Neural cell (in vitro differentiated cells): ENCODE measurements around the gene BFSP2. TPM values are rescaled to one million over a fixed set of nuclear protein-coding genes. Genes with fewer than 3 reads are reported as not detected.

Source experiments
- H2AFZ ChIP-seq: fragments of 200-600, 300-800 bp; sonication (generic), shearing (Covaris generic); 2 replicates; pipeline ENCODE4 v1.6.0; 2014; ENCODE audit warnings: low read depth, mild to moderate bottlenecking, antibody characterized with exemption, low read length, moderate library complexity
- H3F3A ChIP-seq: fragments of 200-600 bp; shearing (Covaris generic); 2 replicates; pipeline ENCODE4 v1.6.1; 2016; ENCODE audit warnings: mild to moderate bottlenecking, moderate library complexity, mixed read lengths, antibody characterized with exemption, low read length; ENCODE audit not compliant: insufficient read depth, poor library complexity, severe bottlenecking
- H3K27ac ChIP-seq: fragments of 200-600, 300-800 bp; sonication (generic), shearing (Covaris generic); 2 replicates; pipeline ENCODE4 v1.5.1; 2014; ENCODE audit warnings: mild to moderate bottlenecking, low read length, moderate library complexity
- H3K27me3 ChIP-seq: fragments of 300-800, 200-600 bp; sonication (generic), shearing (Covaris generic); 2 replicates; pipeline ENCODE4 v1.6.0; 2014; ENCODE audit warnings: mild to moderate bottlenecking, low read depth, low read length, moderate library complexity; ENCODE audit not compliant: insufficient read depth
- H3K36me3 ChIP-seq: fragments of 300-800, 200-600 bp; sonication (generic), shearing (Covaris generic); 2 replicates; pipeline ENCODE4 v1.5.1; 2014; ENCODE audit warnings: mild to moderate bottlenecking, antibody characterized with exemption, low read length, moderate library complexity; ENCODE audit not compliant: insufficient read depth
- H3K4me2 ChIP-seq: fragments of 300-800, 200-600 bp; sonication (generic), shearing (Covaris generic); 2 replicates; pipeline ENCODE4 v1.6.0; 2014; ENCODE audit warnings: mild to moderate bottlenecking, low read length
- H3K4me3 ChIP-seq: fragments of 300-800, 200-600 bp; sonication (generic), shearing (Covaris generic); 2 replicates; pipeline ENCODE4 v1.5.1; 2014; ENCODE audit warnings: mild to moderate bottlenecking, low read length, moderate library complexity
- H3K79me2 ChIP-seq: fragments of 200-600 bp; shearing (Covaris generic); replicated peaks from 2 replicates; pipeline ENCODE4 v1.6.0; 2014; ENCODE audit warnings: mild to moderate bottlenecking, low read length, moderate library complexity; ENCODE audit not compliant: insufficient read depth
- H3K9ac ChIP-seq: fragments of 300-800, 200-600 bp; sonication (generic), shearing (Covaris generic); 2 replicates; pipeline ENCODE4 v1.6.1; 2016; ENCODE audit warnings: mild to moderate bottlenecking, low read length, mixed read lengths
- H3K9me2 ChIP-seq: fragments of 200-600 bp; shearing (Covaris generic); 2 replicates; pipeline ENCODE4 v1.6.1; 2016; ENCODE audit warnings: mild to moderate bottlenecking, low read length, mixed read lengths; ENCODE audit not compliant: insufficient read depth
- H3K9me3 ChIP-seq: fragments of 200-600, 300-800 bp; sonication (generic), shearing (Covaris generic); 2 replicates; pipeline ENCODE4 v1.6.1; 2016; ENCODE audit warnings: mild to moderate bottlenecking, mixed run types, low read length, moderate library complexity, mixed read lengths
- H4K20me1 ChIP-seq: fragments of 200-600 bp; shearing (Covaris generic); 2 replicates; pipeline ENCODE4 v1.6.1; 2016; ENCODE audit warnings: mild to moderate bottlenecking, mixed run types; ENCODE audit not compliant: insufficient read depth
- EP300 ChIP-seq: fragments of 450-650 bp; conservative IDR thresholded peaks from 2 replicates; pipeline ENCODE4 v1.6.1; 2014; ENCODE audit warnings: antibody characterized with exemption, mild to moderate bottlenecking, moderate library complexity; ENCODE audit not compliant: poor library complexity, severe bottlenecking
- EZH2 ChIP-seq: fragments of 200-600, 300-800 bp; shearing (Covaris generic), sonication (generic); IDR thresholded peaks from 2 replicates; pipeline ENCODE4 v1.6.1; 2014; ENCODE audit warnings: antibody characterized with exemption, low read length, borderline replicate concordance, mild to moderate bottlenecking; ENCODE audit not compliant: insufficient read depth, poor library complexity, severe bottlenecking
- MXI1 ChIP-seq: fragments of 450-650 bp; conservative IDR thresholded peaks from 2 replicates; pipeline ENCODE4 v1.6.1; 2014; ENCODE audit warnings: antibody characterized with exemption, mild to moderate bottlenecking; ENCODE audit not compliant: poor library complexity, severe bottlenecking
- POLR2AphosphoS5 ChIP-seq: IDR thresholded peaks from 2 replicates; pipeline ENCODE4 v1.6.1; 2012
- RAD21 ChIP-seq: fragments of 450-650 bp; conservative IDR thresholded peaks from 2 replicates; pipeline ENCODE4 v1.6.1; 2014; ENCODE audit warnings: antibody characterized with exemption, mild to moderate bottlenecking, moderate library complexity
- REST ChIP-seq: IDR thresholded peaks from 2 replicates; pipeline ENCODE4 v1.6.1; 2012; ENCODE audit warnings: borderline replicate concordance
- SMC3 ChIP-seq: fragments of 450-650 bp; conservative IDR thresholded peaks from 2 replicates; pipeline ENCODE4 v1.6.1; 2014; ENCODE audit warnings: antibody characterized with exemption, mild to moderate bottlenecking, moderate library complexity; ENCODE audit not compliant: poor library complexity
- TAF1 ChIP-seq: IDR thresholded peaks from 2 replicates; pipeline ENCODE4 v1.6.1; 2012; ENCODE audit warnings: low read depth
- polyA plus RNA-seq: library from polyadenylated mRNA; depleted of rRNA; stranded (reverse); fragments of >200 nt; gene quantifications from 2 replicates; pipeline ENCODE4 v1.2.3, GENCODE V29; 2014
- TF ChIP-seq, protein P1 (sequence below): fragments of 450-650 bp; IDR thresholded peaks from 2 replicates; pipeline ENCODE4 v1.5.1; 2014; ENCODE audit warnings: antibody characterized with exemption, mild to moderate bottlenecking, moderate library complexity; ENCODE audit not compliant: poor library complexity, severe bottlenecking

Gene BFSP2
- polyA plus RNA-seq, 1 donor from 2014 or later, result not detected

GRCh38 chr3:133475245-133476010 is 75.6 kb downstream of the BFSP2 start:
- no peak overlapping the region for H2AFZ ChIP-seq
- no peak overlapping the region for H3K27ac ChIP-seq
- no peaks in the 10 kb centered on the region for H3K36me3 ChIP-seq
- no peak overlapping the region for H3K4me3 ChIP-seq
- no peaks in the 10 kb centered on the region for H3K27me3 ChIP-seq
- H3K9me2 ChIP-seq, result no peaks in the 10 kb centered on the region
- no peak overlapping the region for H3K4me2 ChIP-seq
- no peaks in the 10 kb centered on the region for H3F3A ChIP-seq
- H3K9me3 ChIP-seq, result no peaks in the 10 kb centered on the region
- no peaks in the 10 kb centered on the region for H4K20me1 ChIP-seq
- no peak for TF ChIP-seq EP300
- TF ChIP-seq POLR2AphosphoS5, result no peak
- TF ChIP-seq SMC3, result no peak
- no peak for TF ChIP-seq TAF1
- TF ChIP-seq RAD21, result no peak
- TF ChIP-seq MXI1, result no peak
- TF ChIP-seq REST, result no peak
- TF ChIP-seq, protein P1, sequence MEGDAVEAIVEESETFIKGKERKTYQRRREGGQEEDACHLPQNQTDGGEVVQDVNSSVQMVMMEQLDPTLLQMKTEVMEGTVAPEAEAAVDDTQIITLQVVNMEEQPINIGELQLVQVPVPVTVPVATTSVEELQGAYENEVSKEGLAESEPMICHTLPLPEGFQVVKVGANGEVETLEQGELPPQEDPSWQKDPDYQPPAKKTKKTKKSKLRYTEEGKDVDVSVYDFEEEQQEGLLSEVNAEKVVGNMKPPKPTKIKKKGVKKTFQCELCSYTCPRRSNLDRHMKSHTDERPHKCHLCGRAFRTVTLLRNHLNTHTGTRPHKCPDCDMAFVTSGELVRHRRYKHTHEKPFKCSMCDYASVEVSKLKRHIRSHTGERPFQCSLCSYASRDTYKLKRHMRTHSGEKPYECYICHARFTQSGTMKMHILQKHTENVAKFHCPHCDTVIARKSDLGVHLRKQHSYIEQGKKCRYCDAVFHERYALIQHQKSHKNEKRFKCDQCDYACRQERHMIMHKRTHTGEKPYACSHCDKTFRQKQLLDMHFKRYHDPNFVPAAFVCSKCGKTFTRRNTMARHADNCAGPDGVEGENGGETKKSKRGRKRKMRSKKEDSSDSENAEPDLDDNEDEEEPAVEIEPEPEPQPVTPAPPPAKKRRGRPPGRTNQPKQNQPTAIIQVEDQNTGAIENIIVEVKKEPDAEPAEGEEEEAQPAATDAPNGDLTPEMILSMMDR, result no peak
- TF ChIP-seq EZH2, result no peak
- H3K79me2 ChIP-seq, result no peaks in the 10 kb centered on the region
- no peak overlapping the region for H3K9ac ChIP-seq

DNA sequence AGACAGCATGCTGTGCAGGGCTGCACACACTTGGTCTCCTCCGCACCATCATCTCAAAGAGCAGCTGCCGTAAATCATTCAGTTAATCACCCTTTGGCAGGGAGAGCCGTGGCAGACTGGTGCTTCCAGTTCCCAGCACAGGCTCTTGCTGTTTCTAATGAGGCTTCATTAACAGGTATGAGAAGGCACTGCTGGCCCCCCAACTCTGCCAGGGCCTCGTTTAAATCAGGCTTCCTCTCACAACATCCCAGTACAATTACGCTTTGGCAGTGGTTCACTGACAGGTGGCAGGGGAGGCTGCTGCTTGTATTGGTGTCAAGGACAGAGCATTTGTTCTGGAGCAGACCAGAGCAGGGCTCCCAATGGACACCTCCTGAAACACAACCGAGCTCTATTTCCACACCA is 77.1 kb downstream of the BFSP2 start:
- H3K9me3 ChIP-seq, result no peaks in the 10 kb centered on the region
- no peaks in the 10 kb centered on the region for H3K36me3 ChIP-seq
- H3K4me2 ChIP-seq, result no peak overlapping the region
- no peaks in the 10 kb centered on the region for H3K79me2 ChIP-seq
- H2AFZ ChIP-seq, result no peak overlapping the region
- no peaks in the 10 kb centered on the region for H3K27me3 ChIP-seq
- no peaks in the 10 kb centered on the region for H3F3A ChIP-seq
- no peaks in the 10 kb centered on the region for H4K20me1 ChIP-seq
- H3K9me2 ChIP-seq, result no peaks in the 10 kb centered on the region
- no peak for TF ChIP-seq EP300
- TF ChIP-seq POLR2AphosphoS5, result no peak
- no peak for TF ChIP-seq SMC3
- TF ChIP-seq, protein P1, result no peak
- TF ChIP-seq MXI1, result no peak
- TF ChIP-seq RAD21, result no peak
- no peak overlapping the region for H3K4me3 ChIP-seq
- no peak overlapping the region for H3K27ac ChIP-seq
- no peak overlapping the region for H3K9ac ChIP-seq
